HepG2 (cell line): ENCODE measurements around the gene IPP. TPM values are rescaled to one million over a fixed set of nuclear protein-coding genes. Genes with fewer than 3 reads are reported as not detected.

Experiments
- FOXA1 ChIP-seq, 2 experiments: fragments of 450-650 bp in 1 of 2; sonication (generic) in 1 of 2; formaldehyde crosslinking in 1 of 2; IDR thresholded peaks; 2 replicates each; pipeline versions ENCODE4 v1.4.0 to v1.6.1; 2016 to 2020; ENCODE audit warnings: missing genetic modification reagents in 1 of 2
- FOXJ3 ChIP-seq: sonication (generic); formaldehyde crosslinking; IDR thresholded peaks from 2 replicates; pipeline ENCODE4 v1.4.0; 2020; ENCODE audit warnings: missing genetic modification reagents, mild to moderate bottlenecking, borderline replicate concordance
- GATAD1 ChIP-seq: IDR thresholded peaks from 2 replicates; pipeline ENCODE4 v1.6.1; 2016; ENCODE audit warnings: missing genetic modification reagents, missing compliant biosample characterization
- GATAD2A ChIP-seq: IDR thresholded peaks from 2 replicates; pipeline ENCODE4 v1.6.1; 2016
- ISX ChIP-seq: sonication (generic); formaldehyde crosslinking; conservative IDR thresholded peaks from 2 replicates; pipeline ENCODE4 v1.5.0; 2020; ENCODE audit warnings: missing genetic modification reagents
- MXD4 ChIP-seq: IDR thresholded peaks from 2 replicates; pipeline ENCODE4 v1.6.1; 2016; ENCODE audit warnings: mild to moderate bottlenecking, missing biosample characterization, missing genetic modification reagents
- REXO4 ChIP-seq: sonication (generic); formaldehyde crosslinking; IDR thresholded peaks from 2 replicates; pipeline ENCODE4 v1.8.0; 2022; ENCODE audit warnings: missing genetic modification reagents, mild to moderate bottlenecking, borderline replicate concordance
- ZBTB10 ChIP-seq: sonication (generic); formaldehyde crosslinking; IDR thresholded peaks from 2 replicates; pipeline ENCODE4 v1.4.0; 2020; ENCODE audit warnings: missing genetic modification reagents, borderline replicate concordance
- ZNF431 ChIP-seq: sonication (generic); formaldehyde crosslinking; IDR thresholded peaks from 2 replicates; pipeline ENCODE4 v1.9.0; 2022; ENCODE audit warnings: missing genetic modification reagents, low read depth, mild to moderate bottlenecking, borderline replicate concordance
- polyA plus RNA-seq, 8 experiments: library from polyadenylated mRNA; depleted of rRNA in 3 of 8; stranded (reverse) in 7 of 8; unstranded in 1 of 8; fragments of >200 nt; fragmentation: Illumina TruSeq in 4 of 8; extraction: Trizol in 4 of 8; gene quantifications; 2 replicates each; pipeline versions ENCODE4 v1.2.1 to v1.2.3, GENCODE V29; 2011 to 2016; ENCODE audit warnings: low read depth in 4 of 8, missing spikeins in 1 of 8, mixed read lengths in 1 of 8; ENCODE audit not compliant: insufficient read depth in 1 of 8
- total RNA-seq, 5 experiments: library from RNA; depleted of rRNA; stranded (reverse); fragments of >200 nt; fragmentation: Illumina TruSeq; extraction: Trizol; gene quantifications; 2 replicates each; pipeline ENCODE4 v1.2.3, GENCODE V29; 2016; ENCODE audit warnings: low read depth in 1 of 5
- TF ChIP-seq, protein P1 (sequence below): sonication (generic); formaldehyde crosslinking; IDR thresholded peaks from 2 replicates; pipeline ENCODE4 v1.4.0; 2020; ENCODE audit warnings: mild to moderate bottlenecking, missing genetic modification reagents
- TF ChIP-seq, protein P2 (sequence below), 2 experiments: sonication (generic) in 1 of 2; formaldehyde crosslinking in 1 of 2; IDR thresholded peaks; 2 replicates each; pipeline versions ENCODE4 v1.6.1 to v1.9.0; 2014 to 2022; ENCODE audit warnings: antibody characterized with exemption in 1 of 2, borderline replicate concordance in 1 of 2, inconsistent platforms in 1 of 2, low read depth in 1 of 2, missing genetic modification reagents in 1 of 2

The IPP gene
- total and polyA plus RNA-seq, 2 of the 13 experiments (the other 11 are each of a cell fraction or from before 2014, with no cell fraction given), result 3.0 to 9.7 TPM

GRCh38 chr1:45687754-45688740 lies 62.4 kb downstream of the IPP start, which contains the start of gene TMEM69 (continued):
- TF ChIP-seq, protein P1, sequence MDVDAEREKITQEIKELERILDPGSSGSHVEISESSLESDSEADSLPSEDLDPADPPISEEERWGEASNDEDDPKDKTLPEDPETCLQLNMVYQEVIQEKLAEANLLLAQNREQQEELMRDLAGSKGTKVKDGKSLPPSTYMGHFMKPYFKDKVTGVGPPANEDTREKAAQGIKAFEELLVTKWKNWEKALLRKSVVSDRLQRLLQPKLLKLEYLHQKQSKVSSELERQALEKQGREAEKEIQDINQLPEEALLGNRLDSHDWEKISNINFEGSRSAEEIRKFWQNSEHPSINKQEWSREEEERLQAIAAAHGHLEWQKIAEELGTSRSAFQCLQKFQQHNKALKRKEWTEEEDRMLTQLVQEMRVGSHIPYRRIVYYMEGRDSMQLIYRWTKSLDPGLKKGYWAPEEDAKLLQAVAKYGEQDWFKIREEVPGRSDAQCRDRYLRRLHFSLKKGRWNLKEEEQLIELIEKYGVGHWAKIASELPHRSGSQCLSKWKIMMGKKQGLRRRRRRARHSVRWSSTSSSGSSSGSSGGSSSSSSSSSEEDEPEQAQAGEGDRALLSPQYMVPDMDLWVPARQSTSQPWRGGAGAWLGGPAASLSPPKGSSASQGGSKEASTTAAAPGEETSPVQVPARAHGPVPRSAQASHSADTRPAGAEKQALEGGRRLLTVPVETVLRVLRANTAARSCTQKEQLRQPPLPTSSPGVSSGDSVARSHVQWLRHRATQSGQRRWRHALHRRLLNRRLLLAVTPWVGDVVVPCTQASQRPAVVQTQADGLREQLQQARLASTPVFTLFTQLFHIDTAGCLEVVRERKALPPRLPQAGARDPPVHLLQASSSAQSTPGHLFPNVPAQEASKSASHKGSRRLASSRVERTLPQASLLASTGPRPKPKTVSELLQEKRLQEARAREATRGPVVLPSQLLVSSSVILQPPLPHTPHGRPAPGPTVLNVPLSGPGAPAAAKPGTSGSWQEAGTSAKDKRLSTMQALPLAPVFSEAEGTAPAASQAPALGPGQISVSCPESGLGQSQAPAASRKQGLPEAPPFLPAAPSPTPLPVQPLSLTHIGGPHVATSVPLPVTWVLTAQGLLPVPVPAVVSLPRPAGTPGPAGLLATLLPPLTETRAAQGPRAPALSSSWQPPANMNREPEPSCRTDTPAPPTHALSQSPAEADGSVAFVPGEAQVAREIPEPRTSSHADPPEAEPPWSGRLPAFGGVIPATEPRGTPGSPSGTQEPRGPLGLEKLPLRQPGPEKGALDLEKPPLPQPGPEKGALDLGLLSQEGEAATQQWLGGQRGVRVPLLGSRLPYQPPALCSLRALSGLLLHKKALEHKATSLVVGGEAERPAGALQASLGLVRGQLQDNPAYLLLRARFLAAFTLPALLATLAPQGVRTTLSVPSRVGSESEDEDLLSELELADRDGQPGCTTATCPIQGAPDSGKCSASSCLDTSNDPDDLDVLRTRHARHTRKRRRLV (CRISPR knock-in tag), result peak; percentile 71
- peak; percentile 74 for TF ChIP-seq GATAD2A (CRISPR knock-in tag)
- TF ChIP-seq FOXA1 (IDR thresholded peaks at IDR 0.05), result no peak
- 0 out of 2 replicates have a peak, but pooled peaks have one; percentile 10 for TF ChIP-seq FOXA1 (CRISPR knock-in tag; IDR thresholded peaks at IDR 0.05)
- TF ChIP-seq ZBTB10 (CRISPR knock-in tag), result peak; percentile 51; the same call in 1 of the 2 replicates
- TF ChIP-seq REXO4 (CRISPR knock-in tag), result no peak
- peak; percentile 94 for TF ChIP-seq GATAD1 (CRISPR knock-in tag)
- TF ChIP-seq, protein P2, sequence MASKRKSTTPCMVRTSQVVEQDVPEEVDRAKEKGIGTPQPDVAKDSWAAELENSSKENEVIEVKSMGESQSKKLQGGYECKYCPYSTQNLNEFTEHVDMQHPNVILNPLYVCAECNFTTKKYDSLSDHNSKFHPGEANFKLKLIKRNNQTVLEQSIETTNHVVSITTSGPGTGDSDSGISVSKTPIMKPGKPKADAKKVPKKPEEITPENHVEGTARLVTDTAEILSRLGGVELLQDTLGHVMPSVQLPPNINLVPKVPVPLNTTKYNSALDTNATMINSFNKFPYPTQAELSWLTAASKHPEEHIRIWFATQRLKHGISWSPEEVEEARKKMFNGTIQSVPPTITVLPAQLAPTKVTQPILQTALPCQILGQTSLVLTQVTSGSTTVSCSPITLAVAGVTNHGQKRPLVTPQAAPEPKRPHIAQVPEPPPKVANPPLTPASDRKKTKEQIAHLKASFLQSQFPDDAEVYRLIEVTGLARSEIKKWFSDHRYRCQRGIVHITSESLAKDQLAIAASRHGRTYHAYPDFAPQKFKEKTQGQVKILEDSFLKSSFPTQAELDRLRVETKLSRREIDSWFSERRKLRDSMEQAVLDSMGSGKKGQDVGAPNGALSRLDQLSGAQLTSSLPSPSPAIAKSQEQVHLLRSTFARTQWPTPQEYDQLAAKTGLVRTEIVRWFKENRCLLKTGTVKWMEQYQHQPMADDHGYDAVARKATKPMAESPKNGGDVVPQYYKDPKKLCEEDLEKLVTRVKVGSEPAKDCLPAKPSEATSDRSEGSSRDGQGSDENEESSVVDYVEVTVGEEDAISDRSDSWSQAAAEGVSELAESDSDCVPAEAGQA (IDR thresholded peaks at IDR 0.05; ENCODE audit: low read depth), result 0 out of 2 replicates have a peak, but pooled peaks have one; percentile 41
- TF ChIP-seq, protein P2 (CRISPR knock-in tag; IDR thresholded peaks at IDR 0.05; ENCODE audit: borderline replicate concordance), result no peak
- no peak for TF ChIP-seq ZNF431 (CRISPR knock-in tag)
- TF ChIP-seq FOXJ3 (CRISPR knock-in tag), result peak; percentile 9; the same call in 1 of the 2 replicates
- TF ChIP-seq MXD4, result 0 out of 2 replicates have a peak, but pooled peaks have one; percentile 50
- 0 out of 2 replicates have a peak, but pooled peaks have one; percentile 52 for TF ChIP-seq ISX
